OCI-LY1 (cell line): ENCODE measurements around the gene SYT7.

Experiments used
- CTCF ChIP-seq: fragments of 200-600 bp; sonication (generic), shearing (Covaris generic); IDR thresholded peaks from 2 replicates; pipeline ENCODE4 v1.5.1; 2017; ENCODE audit warnings: mild to moderate bottlenecking, antibody characterized with exemption, low read length, moderate library complexity, mixed read lengths
- EZH2 ChIP-seq: fragments of 200-600 bp; sonication (generic), shearing (Covaris generic); IDR thresholded peaks from 2 replicates; pipeline ENCODE4 v1.8.0; 2017; ENCODE audit warnings: borderline replicate concordance, mixed run types, mild to moderate bottlenecking, antibody characterized with exemption, low read length, moderate library complexity, mixed read lengths

GRCh38 chr11:61629082-61629833 is 48.4 kb upstream of the SYT7 start:
- no peak for TF ChIP-seq CTCF
- no peak for TF ChIP-seq EZH2
